NCI-H146 treated with DMSO at 0.1 percent for 48 hours (cell line): ENCODE measurements around the gene ZSCAN31.
A peak's percentile ranks its signal among the peaks of the same experiment; 100 is the strongest.
"Not testable (repeated sequence)": the region's sequence is repeated elsewhere in the genome, so short reads cannot be mapped to it uniquely, and the experiment has no call there.

Source experiments
- DNase-seq: peaks from one replicate; lab custom pipeline; 2025; ENCODE audit not compliant: unreplicated experiment; lab: John Stamatoyannopoulos, UW

ZSCAN31 gene

GRCh38 chr6:28323813-28324424 is 12.0 kb downstream of the ZSCAN31 start:
- no peak for DNase-seq

- DNase-seq, result no peak
These were observed 13.3 kb downstream of the ZSCAN31 start for GRCh38 chr6:28322661-28323060.

GRCh38 chr6:28317866-28318265 is 18.1 kb downstream of the ZSCAN31 start:
- DNase-seq, result not testable (repeated sequence)

GRCh38 chr6:28315628-28316027 is 20.3 kb downstream of the ZSCAN31 start:
- DNase-seq, result no peak

DNA sequence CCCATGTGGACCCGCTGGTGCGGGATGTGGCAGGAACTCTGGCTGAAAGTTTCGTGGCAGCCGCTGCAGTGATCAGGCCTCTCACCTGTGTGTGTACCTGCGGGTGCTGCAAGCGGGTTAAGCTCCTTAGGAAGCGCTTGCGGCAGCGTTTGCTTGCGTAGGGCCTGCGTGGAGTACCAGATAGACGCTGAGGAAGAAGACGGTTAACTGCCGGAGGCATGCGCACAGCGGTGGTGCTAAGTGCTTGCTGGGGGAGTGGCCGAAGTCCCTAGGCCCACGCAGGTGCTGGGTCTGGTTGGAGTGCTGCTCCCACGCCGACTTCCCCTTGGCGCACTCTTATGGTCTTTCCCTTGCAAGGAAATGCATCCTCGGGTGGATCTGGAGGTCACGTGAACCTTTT is 23.0 kb downstream of the ZSCAN31 start:
- no peak for DNase-seq

- DNase-seq, result no peak
These were observed 24.7 kb downstream of the ZSCAN31 start for GRCh38 chr6:28311139-28311823.

DNA sequence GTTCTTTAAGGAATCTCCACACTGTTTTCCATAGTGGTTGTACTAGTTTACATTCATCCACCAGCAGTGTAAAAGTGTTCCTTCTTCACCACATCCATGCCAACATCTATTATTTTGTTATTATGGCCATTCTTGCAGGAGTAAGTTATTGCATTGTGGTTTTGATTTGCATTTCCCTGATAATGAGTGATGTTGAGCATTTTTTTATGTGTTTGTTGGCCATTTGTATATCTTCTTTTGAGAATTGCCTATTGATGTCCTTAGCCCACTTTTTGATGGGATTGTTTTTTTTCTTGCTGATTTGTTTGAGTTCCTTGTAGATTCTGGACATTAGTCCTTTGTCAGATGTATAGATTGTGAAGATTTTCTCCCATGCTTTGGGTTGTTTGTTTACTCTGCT is 29.6 kb downstream of the ZSCAN31 start:
- not testable (repeated sequence) for DNase-seq

DNA sequence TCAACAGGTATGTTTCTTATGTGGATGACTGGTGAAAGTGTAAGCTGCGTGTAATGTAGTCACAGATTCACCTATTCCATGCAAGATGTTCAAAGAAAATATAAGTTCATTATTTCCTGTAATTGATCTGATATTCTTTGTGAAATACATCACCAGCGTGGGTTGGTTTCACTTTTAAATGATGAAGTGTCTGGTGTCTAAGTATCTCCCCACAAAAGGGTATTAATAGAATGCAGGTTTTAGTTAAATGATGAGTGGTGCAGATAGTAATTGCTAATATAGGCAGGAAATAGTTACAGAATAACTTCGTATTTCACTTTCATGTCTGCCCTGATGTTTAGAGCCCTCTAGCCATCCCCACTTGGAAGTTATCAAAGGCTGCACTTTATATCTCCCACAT is 32.4 kb downstream of the ZSCAN31 start:
- no peak for DNase-seq

- no peak for DNase-seq
These were observed 39.4 kb downstream of the ZSCAN31 start for GRCh38 chr6:28296520-28297060.

DNA sequence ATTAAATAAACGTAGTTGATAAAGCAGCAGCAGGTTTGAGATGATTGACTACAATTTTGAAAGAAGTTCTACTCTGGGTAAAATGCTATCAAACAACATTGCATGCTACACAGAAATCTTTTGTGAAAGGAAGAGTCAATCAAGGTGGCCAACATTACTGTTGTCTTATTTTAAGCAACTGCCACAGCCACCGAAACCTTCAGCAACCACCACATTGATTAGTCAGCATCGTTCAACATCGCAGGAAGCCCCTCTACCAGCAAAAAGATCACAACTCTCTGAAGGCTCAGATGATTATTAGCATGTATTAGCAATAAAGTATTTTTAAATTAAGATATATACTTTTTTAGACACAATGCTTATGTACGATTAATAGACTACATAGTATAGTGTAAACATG is 40.6 kb downstream of the ZSCAN31 start:
- no peak for DNase-seq

- no peak for DNase-seq
These were observed 44.4 kb downstream of the ZSCAN31 start for GRCh38 chr6:28291573-28291972.

GRCh38 chr6:28282926-28283325 is 53.0 kb downstream of the ZSCAN31 start:
- DNase-seq, result no peak

DNA sequence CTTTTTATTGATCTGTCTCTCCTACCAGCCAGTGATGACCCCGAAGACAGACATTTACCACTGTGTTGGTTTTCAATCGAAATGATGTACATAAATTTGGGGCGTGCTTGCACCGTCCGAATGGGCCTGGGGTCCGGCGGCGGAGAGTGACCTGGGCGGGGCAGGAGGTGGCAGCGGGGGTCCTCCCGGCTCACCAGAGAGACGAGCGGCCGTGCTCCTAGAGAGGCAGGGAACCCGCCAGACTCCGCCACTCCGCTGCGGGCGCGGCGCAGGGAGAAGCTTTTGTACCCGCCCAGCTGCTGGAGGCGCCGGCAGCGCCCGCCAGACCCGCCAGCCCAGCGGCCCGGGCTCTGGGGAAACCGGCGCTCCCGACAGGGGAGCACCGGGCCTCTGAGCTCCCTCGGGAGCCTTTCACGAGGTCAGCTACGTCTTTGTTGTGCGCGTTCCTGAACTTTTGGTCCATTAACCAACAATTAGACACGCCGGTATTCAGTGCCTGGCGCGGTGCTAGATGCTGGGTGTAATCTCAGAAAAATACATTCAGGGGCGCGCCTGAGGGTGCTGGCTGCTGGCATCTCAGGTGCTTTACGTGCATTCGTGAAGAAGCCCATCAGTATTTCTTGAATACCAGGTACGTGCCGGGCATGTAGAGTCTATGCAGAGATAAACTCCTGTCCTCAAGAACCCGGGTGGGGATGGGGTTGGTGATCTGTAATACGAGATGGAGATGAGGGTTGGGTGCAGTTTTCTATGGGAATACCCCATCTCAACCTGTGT is 54.5 kb downstream of the ZSCAN31 start, which contains the start of gene PGBD1:
PGBD1 (plus strand) TSS at position 285 of the 777 bp plus-strand sequence. CDS start 2,242 bp downstream, outside the sequence.
- DNase-seq, result peak; percentile 58

- DNase-seq, result no peak
These were observed 55.2 kb downstream of the ZSCAN31 start for GRCh38 chr6:28280595-28281287.

- DNase-seq, result no peak
These were observed 58.2 kb downstream of the ZSCAN31 start for GRCh38 chr6:28277746-28278145.

DNA sequence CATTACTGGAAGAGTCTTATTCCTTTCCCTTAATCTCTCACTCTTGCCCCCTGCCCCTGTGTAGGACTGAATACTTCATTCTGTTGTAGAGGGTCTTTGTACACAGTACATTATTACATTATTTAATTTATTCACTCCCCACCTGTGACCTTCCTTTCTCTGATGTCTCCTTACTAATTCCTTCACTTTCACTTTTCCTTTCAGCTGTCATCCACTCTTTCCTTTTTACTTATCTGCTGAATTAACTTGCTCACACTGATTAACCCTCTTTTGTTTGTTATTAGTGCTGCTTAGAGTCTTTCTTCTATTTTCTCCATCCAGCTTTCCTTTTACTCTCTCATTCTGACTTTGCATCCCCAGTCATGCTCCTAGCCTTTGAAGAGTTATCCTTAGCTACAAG is 61.1 kb downstream of the ZSCAN31 start:
- no peak for DNase-seq
